HUDEP-2 (cell line): ENCODE data around the gene ZSCAN26.

Experiments used
- DNase-seq, 76 experiments: peaks; one replicate each; lab custom pipeline; 2025; ENCODE audit not compliant: unreplicated experiment in 76 of 76; lab: John Stamatoyannopoulos, UW

Gene ZSCAN26

DNA sequence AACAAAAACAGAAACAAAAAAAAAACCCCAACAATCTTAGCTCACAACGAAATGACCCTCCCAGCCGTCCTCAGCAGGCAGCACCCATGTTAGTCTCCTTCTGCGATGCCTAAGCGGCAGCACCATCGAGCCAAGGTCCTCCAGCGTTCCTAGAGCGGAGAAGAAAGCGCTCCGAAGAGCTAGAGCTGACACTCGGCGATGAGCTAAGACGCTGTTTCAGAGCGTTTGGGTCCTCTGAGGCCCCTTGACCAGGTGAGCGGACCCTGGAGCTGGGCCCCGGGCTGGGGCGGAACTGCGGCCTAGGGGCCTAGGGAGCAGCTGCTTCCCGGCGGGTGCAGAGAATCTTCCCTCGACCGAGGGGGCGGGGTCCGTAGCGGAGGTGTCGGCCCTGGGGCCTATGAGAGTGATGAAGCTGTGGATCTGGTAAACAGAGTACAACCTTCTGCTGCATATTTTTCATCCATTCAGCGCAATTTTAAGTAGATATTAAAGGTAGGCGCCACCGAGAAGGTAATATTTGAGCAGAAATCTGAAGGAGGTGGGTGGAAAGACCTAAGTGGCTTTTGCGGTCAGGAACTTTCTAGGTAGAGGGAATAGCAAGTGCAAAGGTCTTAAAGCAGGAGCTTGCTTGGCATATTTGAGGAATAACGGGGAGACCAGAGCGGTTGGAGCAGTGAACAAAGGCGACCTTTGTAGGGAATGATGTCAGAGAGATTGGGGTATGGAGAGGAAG, at the start of gene ZSCAN26:
Gene ZSCAN26 (plus strand): TSS at position 182 of the 733 bp plus-strand sequence. CDS start 4,777 bp downstream, outside the sequence.
- peak; percentile 44 to 94 (median 88) for DNase-seq

DNA sequence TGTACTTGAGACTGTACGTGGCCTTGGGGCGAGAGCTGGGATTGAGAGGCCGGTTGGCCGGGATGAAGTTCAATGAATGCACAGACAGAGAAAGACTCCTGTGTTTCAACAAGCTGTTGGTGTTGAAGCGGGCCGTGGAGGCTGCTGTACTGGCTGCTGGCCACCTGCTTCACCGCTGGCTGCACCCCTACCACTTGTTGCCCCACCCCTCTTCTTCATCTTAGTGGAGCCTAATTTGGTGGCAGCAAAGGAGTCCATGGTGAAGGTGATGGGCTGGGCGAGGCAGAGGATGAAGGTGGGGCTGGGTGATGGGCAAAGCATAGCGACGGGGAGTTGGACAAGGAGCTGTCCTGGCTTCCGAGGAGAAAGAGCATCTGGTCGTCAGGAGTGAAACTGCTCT, 49.1 kb upstream of the ZSCAN26 start:
- DNase-seq, result no peak

DNA sequence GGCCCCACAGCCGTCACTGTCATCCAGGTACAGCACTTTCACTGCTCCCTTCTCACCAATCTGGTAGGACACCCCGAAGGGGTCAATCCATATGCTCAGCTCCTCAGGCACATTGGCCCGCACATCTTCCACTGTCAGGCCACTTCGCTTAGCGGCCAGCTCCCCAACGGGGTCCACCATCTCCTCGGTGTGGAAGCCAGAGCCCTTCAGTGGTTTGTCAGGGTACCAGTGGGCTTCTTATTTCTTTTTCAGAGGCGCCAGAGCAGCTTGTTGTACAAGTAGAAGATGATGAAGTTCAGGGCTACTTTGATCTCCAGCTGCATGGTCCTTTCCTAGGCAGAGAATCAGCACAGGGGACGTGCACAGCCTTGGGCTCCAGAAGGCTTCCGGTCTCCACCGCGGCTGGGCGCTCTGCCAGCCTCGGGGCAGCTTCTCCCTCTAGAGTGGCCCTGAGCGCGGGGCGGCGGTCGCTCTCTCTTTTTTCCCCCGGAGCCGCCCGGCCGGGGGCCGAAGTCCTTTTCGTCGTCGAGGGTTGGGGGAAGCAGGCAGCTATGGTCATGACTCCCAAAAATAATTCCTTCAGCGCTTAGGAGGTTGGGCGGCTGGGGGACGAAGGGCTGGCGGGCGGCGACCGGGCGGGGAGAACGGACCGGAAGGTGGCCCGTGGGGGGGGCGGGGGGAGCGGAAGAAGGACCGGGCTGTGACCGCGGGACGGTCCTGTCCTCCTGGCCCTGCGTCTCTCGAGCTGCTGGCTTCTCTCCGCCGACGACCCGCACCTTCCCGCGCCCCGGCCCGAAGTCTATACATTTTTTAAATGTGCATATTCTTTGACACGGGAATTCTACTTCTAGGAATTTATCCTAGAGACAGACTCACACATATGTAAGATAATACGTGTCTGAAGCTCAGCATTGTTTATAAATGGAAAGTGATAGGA, 48.4 kb upstream of the ZSCAN26 start:
- peak in 72 of 76 experiments; percentile 31 to 90 (median 72) for DNase-seq

DNA sequence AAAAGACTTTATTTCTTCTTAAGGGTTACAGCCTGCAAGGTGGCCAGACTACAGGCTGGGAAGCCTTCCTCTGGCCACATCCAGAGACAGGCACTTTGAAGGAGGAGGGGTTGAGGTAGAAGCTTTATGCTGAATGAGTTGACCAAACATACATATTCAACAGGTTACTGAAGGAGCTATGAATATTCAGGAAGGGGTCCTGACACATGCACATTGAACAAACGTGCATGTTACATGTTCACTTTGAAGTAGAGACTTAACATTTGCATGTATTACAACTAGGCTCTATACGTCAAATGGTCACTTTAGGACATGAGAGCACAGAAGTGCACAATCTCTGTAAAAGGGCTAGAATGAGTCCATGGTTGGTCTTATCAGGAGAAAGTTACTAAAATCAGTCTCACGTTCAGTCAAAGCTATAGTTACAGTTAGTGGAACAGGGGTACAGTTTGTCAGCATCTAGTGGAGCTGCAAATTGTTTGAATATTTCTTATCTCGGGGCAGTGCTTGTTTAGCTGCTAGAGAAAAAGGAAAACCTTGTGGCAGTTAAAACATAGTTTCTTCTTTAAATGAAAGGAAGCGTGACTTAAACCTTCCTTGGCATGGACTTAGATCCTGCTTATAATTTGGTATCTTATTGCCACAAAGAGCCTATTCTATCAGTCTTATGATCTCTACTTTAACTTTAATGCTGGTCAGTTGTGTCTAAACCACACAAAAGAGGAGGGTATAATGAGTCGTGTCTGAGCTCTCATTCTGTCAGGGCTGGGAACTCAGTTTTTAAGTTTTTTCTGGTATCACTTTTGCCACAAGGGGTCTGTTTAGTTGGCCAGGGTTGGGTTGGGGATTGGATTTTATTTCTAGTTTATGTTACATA, 46.4 kb upstream of the ZSCAN26 start:
- DNase-seq, result peak in 8 of 76 experiments; percentile 21 to 62 (median 30)

DNA sequence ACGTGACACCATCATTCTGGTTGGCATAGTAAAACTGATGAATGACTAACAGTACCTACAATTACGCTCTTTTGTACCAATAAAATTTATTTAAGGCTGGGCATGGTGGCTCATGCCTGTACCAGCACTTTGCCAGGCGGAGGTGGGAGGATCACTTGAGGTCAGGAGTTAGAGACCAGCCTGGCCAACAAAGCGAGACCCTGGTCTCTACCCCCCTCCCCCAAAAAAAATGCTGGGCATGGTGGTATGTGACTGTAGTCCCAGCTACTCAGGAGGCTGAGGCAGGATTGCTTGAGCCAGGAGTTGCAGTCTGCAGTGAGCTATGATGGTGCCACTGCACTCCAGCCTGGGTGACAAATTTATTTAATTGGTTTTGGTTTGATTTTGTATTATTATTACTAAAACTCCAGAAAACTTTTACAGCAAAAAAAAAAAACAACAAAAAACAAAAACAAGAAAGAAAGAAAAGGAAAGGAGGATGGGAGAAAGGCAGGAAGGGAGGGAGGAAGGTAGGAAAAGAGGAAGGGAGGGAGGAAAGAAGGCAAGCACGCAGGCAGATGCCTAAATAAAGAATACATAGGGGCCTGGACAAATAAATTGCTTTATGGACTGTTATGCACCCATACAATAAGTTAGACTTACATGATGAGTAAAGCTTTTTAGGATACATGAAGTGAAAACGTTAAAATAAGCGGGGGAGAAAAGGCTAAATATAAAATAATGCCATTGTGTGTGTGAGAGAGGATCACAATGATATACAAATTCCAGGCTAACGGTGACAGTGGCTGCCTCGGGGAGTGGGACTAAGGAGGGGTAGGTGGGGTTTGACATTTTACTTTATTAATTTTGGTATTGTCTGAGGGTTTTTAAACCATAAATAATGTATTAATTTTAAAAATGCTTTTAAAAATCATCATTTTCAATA, 42.5 kb upstream of the ZSCAN26 start:
- DNase-seq, result peak in 2 of 76 experiments; percentile 39 to 50

DNA sequence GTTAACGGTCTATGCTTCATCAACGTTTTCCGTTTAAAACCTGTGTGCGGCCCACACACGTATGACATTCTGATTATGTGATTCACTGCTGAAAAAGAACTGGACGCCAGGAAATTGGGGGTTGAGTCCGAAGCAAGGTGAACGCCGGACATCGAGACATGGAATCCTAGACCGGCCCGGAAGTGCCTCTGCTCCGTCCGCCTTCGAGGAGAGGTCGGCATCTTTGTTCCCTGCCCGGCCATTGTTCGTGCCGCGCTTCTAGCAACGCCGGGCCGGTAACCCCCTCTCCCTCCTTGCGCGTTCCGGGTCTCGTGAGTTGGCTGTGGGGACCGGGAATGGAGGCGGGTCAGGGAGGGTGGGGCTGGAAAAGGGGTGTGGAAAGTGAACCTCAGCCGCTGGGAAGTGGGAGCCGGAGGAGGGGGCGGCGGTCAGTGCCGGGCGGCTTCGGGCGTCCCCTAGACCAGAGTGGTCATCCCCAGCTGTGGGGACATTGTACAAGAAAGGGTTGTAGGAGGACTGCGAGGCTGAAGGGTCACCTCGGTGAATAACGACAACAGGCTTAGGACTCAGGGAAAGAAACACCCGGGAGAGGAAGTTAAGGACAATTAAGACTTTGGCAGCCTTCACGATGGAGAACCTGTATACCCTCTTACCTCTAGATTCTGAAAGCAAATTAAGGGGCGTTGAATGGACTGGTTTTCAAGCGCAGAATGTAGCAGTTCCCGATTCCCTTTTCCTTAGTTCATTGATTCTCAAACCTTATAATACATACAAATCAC, 41.7 kb upstream of the ZSCAN26 start, which contains the start of gene ZSCAN9:
Gene ZSCAN9 (plus strand): TSS at position 220 of the 779 bp plus-strand sequence. CDS start 1,810 bp downstream, outside the sequence.
- DNase-seq, result peak in 74 of 76 experiments; percentile 37 to 96 (median 75)

DNA sequence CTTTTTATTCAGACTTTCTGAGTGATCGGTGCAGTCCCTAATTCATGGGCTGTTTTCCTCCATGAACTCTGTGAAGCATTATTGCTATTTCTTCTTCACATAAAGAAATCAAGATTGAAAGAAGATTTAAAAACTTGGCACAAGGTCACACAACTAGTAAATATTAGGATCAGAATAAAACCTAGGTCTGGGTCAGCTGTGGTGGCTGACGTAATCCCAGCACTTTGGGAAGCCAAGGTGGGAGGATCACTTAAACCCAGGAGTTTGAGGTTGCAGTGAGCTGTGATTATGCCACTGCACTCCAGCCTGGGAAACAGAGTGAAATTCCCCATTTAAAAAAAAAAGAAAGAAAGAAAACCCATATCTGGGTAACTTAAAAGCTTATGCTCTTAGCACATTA, 40.5 kb upstream of the ZSCAN26 start:
- no peak for DNase-seq

DNA sequence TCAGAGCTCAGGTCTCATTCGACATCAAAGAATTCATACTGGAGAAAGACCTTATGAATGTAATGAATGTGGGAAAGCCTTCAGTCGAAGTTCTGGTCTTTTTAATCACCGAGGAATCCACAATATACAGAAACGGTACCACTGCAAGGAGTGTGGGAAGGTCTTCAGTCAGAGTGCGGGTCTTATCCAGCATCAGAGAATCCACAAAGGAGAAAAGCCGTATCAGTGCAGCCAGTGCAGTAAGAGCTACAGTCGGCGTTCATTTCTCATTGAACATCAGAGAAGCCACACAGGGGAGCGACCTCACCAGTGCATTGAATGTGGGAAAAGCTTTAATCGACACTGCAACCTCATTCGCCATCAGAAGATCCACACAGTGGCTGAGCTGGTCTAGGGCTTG, 34.2 kb upstream of the ZSCAN26 start:
- no peak for DNase-seq

DNA sequence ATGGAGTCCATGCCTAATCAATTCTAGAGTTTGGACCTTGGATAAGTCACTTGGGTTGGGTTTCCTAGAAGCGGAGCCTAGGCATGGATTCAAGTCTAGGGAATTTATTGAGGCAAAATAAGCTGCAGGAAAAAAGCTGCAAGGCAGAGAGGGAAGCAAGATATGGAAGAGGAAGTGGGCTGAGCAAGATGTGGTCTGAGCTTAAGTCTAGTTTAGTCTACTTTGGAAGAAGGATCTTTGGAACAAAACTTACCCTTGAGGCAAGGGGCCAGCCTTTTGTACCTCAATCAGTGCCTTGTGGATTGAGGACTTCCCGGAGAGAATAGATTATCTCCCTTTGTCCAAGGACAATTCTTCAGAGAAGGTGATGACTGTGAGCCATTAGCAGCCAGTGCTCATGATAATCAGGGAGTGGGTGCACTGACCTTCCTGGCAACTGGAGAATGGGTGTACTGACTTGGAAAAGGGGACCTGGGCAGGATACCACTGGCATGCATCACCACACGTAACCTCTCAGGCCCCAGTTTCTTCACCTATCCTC, 31.0 kb upstream of the ZSCAN26 start:
- DNase-seq, result no peak

DNA sequence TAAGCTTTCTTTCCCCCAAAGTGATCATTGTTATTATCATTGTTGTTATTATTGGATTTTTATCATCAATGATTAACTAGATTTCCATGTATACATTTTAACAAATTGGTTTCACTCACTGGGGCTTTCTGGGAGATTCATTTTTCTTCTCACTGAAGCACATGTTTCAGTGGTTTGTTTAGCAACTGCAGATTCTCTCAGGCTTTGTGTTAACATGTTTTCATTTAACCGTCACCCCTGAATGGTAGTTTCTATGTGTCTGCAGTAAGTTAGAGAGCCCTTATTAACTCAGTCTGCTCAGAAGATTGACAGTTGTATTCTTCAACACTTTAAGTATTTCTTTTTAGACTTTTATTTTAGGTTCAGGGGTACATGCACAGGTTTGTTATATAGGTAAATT, 27.3 kb upstream of the ZSCAN26 start:
- no peak for DNase-seq

DNA sequence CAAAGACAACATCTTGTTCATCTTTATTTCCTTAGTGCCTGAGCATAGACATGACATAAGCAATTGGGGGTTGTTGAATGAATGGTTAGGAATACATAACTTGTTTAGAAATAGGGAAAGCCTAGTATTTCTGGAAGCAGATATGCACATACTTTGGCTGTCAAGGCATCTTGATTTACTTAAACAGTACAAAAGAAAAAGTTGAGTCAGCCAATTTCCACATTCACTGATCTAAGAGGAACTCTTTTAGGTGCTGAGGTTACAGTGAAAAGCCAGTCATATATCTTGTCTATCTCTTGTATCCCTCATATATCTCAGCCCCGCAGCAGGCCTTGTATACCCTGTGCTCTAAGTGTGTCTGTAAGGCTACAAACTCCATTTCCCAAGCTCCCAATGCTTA, 26.5 kb upstream of the ZSCAN26 start:
- no peak for DNase-seq

DNA sequence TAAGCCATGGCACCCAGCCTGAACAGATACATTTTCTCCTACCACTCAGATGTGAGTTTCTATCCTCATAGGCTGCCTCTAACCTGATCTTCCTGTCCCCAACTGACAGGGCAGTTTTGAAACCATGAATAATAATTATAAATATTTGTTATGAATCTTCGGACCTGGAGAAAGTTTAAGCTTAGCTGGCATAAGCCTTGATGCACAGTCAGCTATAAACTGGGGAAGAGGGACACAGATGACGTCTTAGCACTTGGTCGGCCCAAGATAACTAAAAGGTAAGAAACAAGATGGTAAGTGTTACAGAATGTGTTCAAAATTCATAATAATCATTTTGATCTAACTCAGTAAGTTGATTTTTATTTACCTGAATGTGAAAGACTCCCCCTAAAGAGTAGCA, 23.0 kb upstream of the ZSCAN26 start:
- no peak for DNase-seq

DNA sequence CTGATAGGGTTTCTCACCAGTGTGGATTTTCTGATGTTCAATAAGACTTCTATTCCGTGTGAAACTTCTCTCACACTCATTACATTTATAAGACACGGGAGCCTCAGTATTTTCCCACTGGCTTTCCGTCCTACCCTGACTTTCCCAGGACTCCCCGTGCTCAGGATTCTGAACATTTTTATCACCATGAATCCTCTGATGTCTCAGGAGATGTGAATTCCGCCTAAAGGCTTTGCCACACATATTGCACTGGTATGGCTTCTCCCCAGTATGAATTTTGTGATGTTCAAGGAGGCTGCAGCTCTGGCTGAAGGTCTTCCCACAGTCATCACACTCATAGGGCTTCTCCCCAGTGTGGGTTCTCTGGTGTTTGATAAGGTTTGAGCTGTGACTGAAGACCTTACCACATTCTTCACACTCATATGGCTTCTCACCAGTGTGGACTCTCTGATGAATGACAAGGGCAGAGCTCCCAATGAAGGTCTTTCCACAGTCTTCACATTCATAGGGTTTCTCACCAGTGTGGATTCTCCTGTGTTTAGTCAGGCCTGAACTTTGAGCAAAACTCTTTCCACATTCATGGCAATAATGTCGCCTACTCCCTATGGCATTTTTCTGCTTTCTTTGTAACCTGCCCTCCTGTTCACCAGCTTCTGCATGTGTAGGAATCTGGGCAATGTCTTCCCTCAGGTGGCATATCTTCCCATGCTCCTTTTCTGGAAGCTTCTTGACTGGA, 21.6 kb upstream of the ZSCAN26 start:
- no peak for DNase-seq

DNA sequence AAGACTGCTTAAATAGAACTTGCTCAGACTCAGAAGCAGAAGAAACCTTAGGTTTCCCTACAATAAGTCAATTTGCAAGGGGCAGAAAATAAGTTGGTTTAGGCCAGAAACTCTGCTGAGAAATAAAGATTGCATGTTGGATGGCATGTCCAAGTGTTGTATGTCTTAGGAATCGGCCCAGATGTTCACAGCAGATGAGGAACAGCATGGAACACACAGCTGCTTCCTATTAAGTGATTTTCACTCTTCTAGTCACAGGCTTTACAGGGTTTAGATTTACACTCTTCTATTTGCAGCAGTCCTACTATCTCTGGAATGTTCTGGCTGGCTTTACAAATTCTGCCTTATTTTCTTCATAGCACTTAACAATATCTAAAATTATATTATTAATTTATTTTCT, 18.0 kb upstream of the ZSCAN26 start:
- DNase-seq, result no peak

DNA sequence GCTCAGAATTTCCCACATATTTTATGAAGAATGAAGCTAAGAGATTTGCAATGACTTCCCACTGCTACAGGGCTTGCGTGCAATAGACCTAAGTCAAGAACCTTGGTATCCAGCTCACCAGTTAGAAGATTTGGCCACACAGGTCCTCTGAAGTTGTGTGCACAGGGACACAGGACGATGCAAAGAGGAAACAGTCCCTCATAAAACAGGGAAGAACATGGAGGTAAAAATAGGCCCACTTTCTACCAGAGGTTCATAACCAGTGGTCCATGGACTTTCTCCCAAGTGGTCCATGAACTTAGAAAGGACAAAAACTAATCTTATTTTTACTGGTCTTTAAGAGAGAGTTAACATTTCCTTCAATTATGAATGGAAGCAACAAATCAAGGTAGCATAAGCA, 16.2 kb upstream of the ZSCAN26 start:
- no peak for DNase-seq

DNA sequence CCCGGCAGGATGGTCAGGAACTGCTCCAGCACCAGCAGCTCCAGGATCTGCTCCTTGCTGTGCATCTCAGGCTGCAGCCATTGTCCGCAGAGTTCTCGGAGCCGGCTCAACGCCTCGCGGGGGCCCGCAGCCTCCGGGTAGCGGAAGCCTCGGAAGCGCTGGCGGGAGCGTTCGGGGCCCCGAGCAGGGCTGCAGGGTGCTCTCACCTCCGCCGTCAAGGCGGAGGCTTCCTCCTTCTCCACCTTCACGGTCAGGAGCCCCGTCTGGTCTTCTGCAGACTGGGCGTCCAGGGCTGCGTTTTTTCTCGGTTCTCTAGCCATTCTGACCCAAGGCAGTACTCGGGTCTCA, 15.3 kb upstream of the ZSCAN26 start:
- peak in 8 of 76 experiments; percentile 9 to 68 (median 30) for DNase-seq

DNA sequence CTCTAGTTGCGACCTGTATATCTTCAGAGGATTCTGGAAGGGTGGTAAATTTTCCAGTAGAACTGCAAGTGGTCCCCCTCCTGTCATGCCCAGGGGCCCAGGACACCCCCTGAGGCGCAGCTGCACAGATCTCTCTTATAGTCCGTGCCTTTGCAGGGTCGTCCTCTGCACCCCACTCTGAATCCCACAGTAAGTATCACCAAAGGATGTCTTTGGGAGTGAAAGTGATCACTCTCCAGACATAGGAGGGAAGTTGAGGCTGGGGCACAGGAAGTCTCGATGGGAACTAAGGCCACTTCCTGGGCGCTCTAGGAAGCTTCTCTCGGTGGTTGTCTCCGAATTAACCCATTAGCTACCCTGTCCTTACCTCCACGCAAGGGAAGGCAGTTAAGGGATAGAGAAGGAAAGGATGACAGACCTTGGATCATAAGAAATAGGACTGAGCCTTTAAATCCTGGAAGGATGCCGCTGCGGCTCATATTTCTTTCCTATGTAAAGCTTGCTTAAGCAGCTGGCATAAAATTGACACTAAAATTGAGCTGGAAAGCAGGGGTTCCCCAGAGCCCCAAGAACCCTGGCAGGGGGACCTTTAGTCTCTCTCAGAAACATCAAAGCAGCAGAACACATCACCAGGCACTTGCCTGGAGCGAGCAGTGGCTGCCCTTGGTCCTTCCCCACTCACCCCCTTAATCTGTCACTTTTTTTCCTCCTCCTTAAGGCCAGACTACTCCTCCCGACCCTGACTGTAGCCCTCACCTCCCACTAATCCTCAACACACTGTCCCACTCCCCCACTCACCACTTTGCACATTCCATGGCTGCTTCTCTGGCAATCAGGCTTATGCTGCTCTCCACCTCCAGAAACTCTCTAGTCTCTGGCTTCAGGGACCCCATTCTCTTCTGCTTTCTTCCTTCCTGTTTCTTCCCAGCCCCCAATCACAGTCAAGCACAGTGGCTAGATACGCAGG, 14.7 kb upstream of the ZSCAN26 start, which contains the start of gene ZKSCAN4:
Gene ZKSCAN4 (minus strand): TSS at position 261 of the 967 bp plus-strand sequence. CDS start 289 bp downstream, outside the sequence.
- peak in 75 of 76 experiments; percentile 45 to 96 (median 81) for DNase-seq
